NB4 (cell line): ENCODE data around the gene FNIP1.

Experiments
- CTCF ChIP-seq: IDR thresholded peaks from one replicate; pipeline ENCODE4 v1.5.1; 2012; ENCODE audit warnings: low read depth, low read length
- MAX ChIP-seq: IDR thresholded peaks from 2 replicates; pipeline ENCODE4 v1.6.1; 2011; ENCODE audit warnings: low read depth, low read length
- MYC ChIP-seq: IDR thresholded peaks from 2 replicates; pipeline ENCODE4 v1.6.1; 2011; ENCODE audit warnings: low read depth, low read length
- POLR2A ChIP-seq: IDR thresholded peaks from 2 replicates; pipeline ENCODE4 v1.6.1; 2011; ENCODE audit warnings: mild to moderate bottlenecking; ENCODE audit not compliant: insufficient read length; ENCODE audit errors: extremely low read depth

- no peak for TF ChIP-seq CTCF
- no peak for TF ChIP-seq POLR2A
- no peak for TF ChIP-seq MAX
- no peak for TF ChIP-seq MYC
Observed at GRCh38 chr5:131634238-131634637, 162.6 kb downstream of the FNIP1 start.
